ENCODE measurements around the gene USP24.

DNA sequence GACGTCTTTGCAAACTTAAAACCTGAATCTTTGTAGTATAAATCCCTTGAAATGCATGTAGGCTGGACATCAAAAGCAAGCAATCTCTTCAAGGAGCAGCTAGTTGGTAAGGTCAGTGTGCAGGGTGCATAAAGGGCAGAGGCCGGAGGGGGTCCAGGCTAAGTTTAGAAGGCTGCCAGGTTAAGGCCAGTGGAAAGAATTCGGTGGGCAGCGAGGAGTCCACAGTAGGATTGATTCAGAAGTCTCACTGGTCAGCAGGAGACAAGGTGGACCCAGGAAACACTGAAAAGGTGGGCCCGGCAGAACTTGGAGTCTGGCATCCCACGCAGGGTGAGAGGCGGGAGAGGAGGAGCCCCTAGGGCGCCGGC, 176.2 kb downstream of the USP24 start:
- TF ChIP-seq CTCF (IDR thresholded peaks at IDR 0.05) (no peak), POLR2A (IDR thresholded peaks at IDR 0.05) (no peak)

All from uterus (tissue), 2 donors.